Adrenal gland (tissue), 19 donors: ENCODE data around the gene APOC3. TPM values are rescaled to one million over a fixed set of nuclear protein-coding genes. Genes with fewer than 3 reads are reported as not detected.

Experiments
- DNase-seq, 7 donors: peaks; one replicate each; pipeline ENCODE4 v3.0.0-alpha.2; 2019 to 2020
- H3K27ac ChIP-seq, 5 donors: fragments of 200-600 bp; sonication (generic) in 4 of 5; 1 replicate in 3 of 5; 2 replicates in 2 of 5; pipeline versions ENCODE4 v1.5.1 to v1.8.0; 2016 to 2020; ENCODE audit warnings: mild to moderate bottlenecking in 1 of 5
- H3K27me3 ChIP-seq: fragments of 200-600 bp; 2 replicates; pipeline ENCODE4 v1.8.0; 2021
- H3K36me3 ChIP-seq, 2 donors: fragments of 200-600 bp; replicated peaks in 1 of 2; 1 replicate in 1 of 2; 2 replicates in 1 of 2; pipeline versions ENCODE4 v1.5.1 to v1.8.0; 2018 to 2022
- H3K4me1 ChIP-seq, 2 donors: fragments of 200-600 bp; replicated peaks in 1 of 2; 1 replicate in 1 of 2; 2 replicates in 1 of 2; pipeline versions ENCODE4 v1.5.1 to v1.8.0; 2018 to 2021
- H3K4me3 ChIP-seq, 4 donors: fragments of 200-600 bp; sonication (generic) in 3 of 4; one replicate each; pipeline ENCODE4 v1.5.1; 2016 to 2018
- H3K9me3 ChIP-seq, 3 donors: fragments of 200-600 bp; sonication (generic) in 1 of 3; replicated peaks in 1 of 3; 1 replicate in 2 of 3; 2 replicates in 1 of 3; pipeline versions ENCODE4 v1.5.1 to v1.8.0; 2016 to 2021
- POLR2A ChIP-seq, 2 donors: fragments of 450-650 bp; IDR thresholded peaks; one replicate each; pipeline ENCODE4 v1.6.1; 2017; ENCODE audit warnings: antibody characterized with exemption in 2 of 2, mild to moderate bottlenecking in 2 of 2, moderate library complexity in 1 of 2
- WGBS, 4 donors: extraction: QIAGEN DNeasy Blood & Tissue Kit in 2 of 4; methylation state at CpG; one replicate each; pipeline versions ENCODE4 v1.1.5 to v1.1.7; 2013 to 2017; 5-methylcytosine and 5-hydroxymethylcytosine counted together
- intact Hi-C, 2 donors: fragments of 100-400 bp; cut with DNase I; formaldehyde crosslinking; loops; one replicate each; pipeline versions ENCODE4 v1.14.1 to v1.15.0; 2022 to 2023
- long read RNA-seq, 10 donors: library from polyadenylated mRNA in 3 of 10; unstranded in 2 of 10; stranded (forward) in 1 of 10; transcript quantifications; one replicate each; pipeline ENCODE4 v2.0.0 and lab custom pipeline, GENCODE V29; 2021 to 2026
- polyA plus RNA-seq, 3 donors: library from polyadenylated mRNA; stranded (reverse); fragments of 200-250 nt in 2 of 3; fragments of 350-450 nt in 1 of 3; fragmentation: Illumina TruSeq in 1 of 3; extraction: RNeasy Lipid Tissue Mini Kit (QIAGEN cat#74804) in 1 of 3; gene quantifications; one replicate each; pipeline ENCODE4 v1.2.3, GENCODE V29; 2013 to 2014
- total RNA-seq, 9 donors: library from RNA; depleted of rRNA in 4 of 9; stranded (reverse); fragments of >200 nt in 4 of 9; fragments of 120-200 nt in 1 of 9; fragmentation: NEBNext Ultra II Directional in 1 of 9; extraction: Animal tissue kit (Norgen Biotek cat#: 25700) in 1 of 9; gene quantifications; one replicate each; pipeline versions ENCODE4 v1.1.0 to v1.2.4, GENCODE V29; 2013 to 2023
- TF ChIP-seq, protein P1 (sequence below), 6 experiments: fragments of 450-650 bp in 4 of 6; fragments of 200-600 bp in 2 of 6; sonication (generic) in 1 of 6; IDR thresholded peaks; 1 replicate in 5 of 6; 2 replicates in 1 of 6; pipeline versions ENCODE4 v1.5.1 to v1.8.0; 2016 to 2021; ENCODE audit warnings: antibody characterized with exemption in 6 of 6, mild to moderate bottlenecking in 2 of 6, moderate library complexity in 1 of 6
- donor health status: healthy with polysubstance abuse.
- donor health status: Bipolar disorder and iron deficiency.
- donor health status: DM: yes; HTN: yes; CAD: no.
- donor health status: DM: no; HTN: no; CAD: no.
- donor health status: DM: no; HTN: no; CAD: no.
- donor health status: DM: yes; HTN: yes; CAD: no.

Gene APOC3
- total RNA-seq, result 1 to 10 TPM in 2 of 9 donors, under 1 TPM in 2, not detected in 5; 0.22 to 3.1 (median 1.9) TPM
- 1 to 10 TPM in 2 of 3 donors, under 1 TPM in 1; 0.20 to 1.6 (median 1.0) TPM for polyA plus RNA-seq
- long read RNA-seq, donor 1, transcript APOC3-201 (4 exons, 550 nt), result major isoform, 5 of 559 reads
- long read RNA-seq, donor 1, partial matches to known transcripts, result 545 of 559 reads
- long read RNA-seq, donor 1, other reads (novel, unspliced or antisense), result 8 of 559 reads
- long read RNA-seq, donor 2, transcript APOC3-201 (4 exons, 550 nt), result major isoform, 5 of 844 reads
- long read RNA-seq, donor 2, partial matches to known transcripts, result 833 of 844 reads
- long read RNA-seq, donor 2, other reads (novel, unspliced or antisense), result 6 of 844 reads
- long read RNA-seq, donor 3, partial matches to known transcripts, result 179 of 289 reads
- long read RNA-seq, donor 3, other reads (novel, unspliced or antisense), result 104 of 289 reads
- long read RNA-seq, donor 4, result 0 reads
- long read RNA-seq, donor 5, result 0 reads
- long read RNA-seq, donor 6, result 0 reads
- long read RNA-seq, donor 7, partial matches to known transcripts, result 0 of 1 reads
- long read RNA-seq, donor 7, other reads (novel, unspliced or antisense), result 0 of 1 reads
- long read RNA-seq, donor 8, transcript APOC3-201 (4 exons, 550 nt), result major isoform, 111 of 2,240 reads
- long read RNA-seq, donor 8, transcript APOC3-205 (3 exons, 541 nt), result minor isoform, 16 of 2,240 reads
- long read RNA-seq, donor 8, partial matches to known transcripts, result 2,052 of 2,240 reads
- long read RNA-seq, donor 8, other reads (novel, unspliced or antisense), result 60 of 2,240 reads
- long read RNA-seq, donor 9, result 0 reads
- long read RNA-seq, donor 10, transcript APOC3-201 (4 exons, 550 nt), result major isoform, 20 of 885 reads
- long read RNA-seq, donor 10, transcript APOC3-205 (3 exons, 541 nt), result minor isoform, 5 of 885 reads
- long read RNA-seq, donor 10, partial matches to known transcripts, result 674 of 885 reads
- long read RNA-seq, donor 10, other reads (novel, unspliced or antisense), result 186 of 885 reads

GRCh38 chr11:116829525-116830183 is at the start of gene APOC3:
Gene APOC3 (plus strand): TSS chr11:116829907. CDS start chr11:116830583, 676 bp downstream.
- Histone ChIP-seq H3K27ac (no peak within 1 kb of the TSS), H3K4me3 (no peak within 1 kb of the TSS), H3K4me1 (no peaks in the 10 kb centered on the region), H3K27me3 (no peaks in the 10 kb centered on the region), H3K36me3 (no peaks in the 10 kb centered on the region), H3K9me3 (no peaks in the 10 kb centered on the region)
- WGBS, 4 donors, result 75 to 87% (median 80%) methylated on average over 4 to 9 of the region's 9 CpGs
- DNase-seq, result no peak
- intact Hi-C loops, result no loop called here
- TF ChIP-seq, protein P1, sequence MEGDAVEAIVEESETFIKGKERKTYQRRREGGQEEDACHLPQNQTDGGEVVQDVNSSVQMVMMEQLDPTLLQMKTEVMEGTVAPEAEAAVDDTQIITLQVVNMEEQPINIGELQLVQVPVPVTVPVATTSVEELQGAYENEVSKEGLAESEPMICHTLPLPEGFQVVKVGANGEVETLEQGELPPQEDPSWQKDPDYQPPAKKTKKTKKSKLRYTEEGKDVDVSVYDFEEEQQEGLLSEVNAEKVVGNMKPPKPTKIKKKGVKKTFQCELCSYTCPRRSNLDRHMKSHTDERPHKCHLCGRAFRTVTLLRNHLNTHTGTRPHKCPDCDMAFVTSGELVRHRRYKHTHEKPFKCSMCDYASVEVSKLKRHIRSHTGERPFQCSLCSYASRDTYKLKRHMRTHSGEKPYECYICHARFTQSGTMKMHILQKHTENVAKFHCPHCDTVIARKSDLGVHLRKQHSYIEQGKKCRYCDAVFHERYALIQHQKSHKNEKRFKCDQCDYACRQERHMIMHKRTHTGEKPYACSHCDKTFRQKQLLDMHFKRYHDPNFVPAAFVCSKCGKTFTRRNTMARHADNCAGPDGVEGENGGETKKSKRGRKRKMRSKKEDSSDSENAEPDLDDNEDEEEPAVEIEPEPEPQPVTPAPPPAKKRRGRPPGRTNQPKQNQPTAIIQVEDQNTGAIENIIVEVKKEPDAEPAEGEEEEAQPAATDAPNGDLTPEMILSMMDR (IDR thresholded peaks at IDR 0.05), result no peak
- no peak for TF ChIP-seq POLR2A (IDR thresholded peaks at IDR 0.05)

- H3K4me1 ChIP-seq, result peaks cover 0 to 9% of the 10 kb centered on the region in 2 donors
- no peaks in the 10 kb centered on the region for H3K27me3 ChIP-seq
- 86 to 93% (median 89%) methylated on average over 4 of the region's 4 CpGs for WGBS, 4 donors
- H3K36me3 ChIP-seq, result peaks cover 0 to 86% of the 10 kb centered on the region in 2 donors
- no peak for DNase-seq
- no peak for TF ChIP-seq POLR2A (IDR thresholded peaks at IDR 0.05)
- TF ChIP-seq, protein P1 (IDR thresholded peaks at IDR 0.05), result no peak
- no peaks in the 10 kb centered on the region for H3K9me3 ChIP-seq
- no peak overlapping the region for H3K4me3 ChIP-seq
- intact Hi-C loops, result loop anchor here in 1 of 2 donors (10.0 kb wide), 1 partner anchor 442 kb away; no protein-coding TSS in a partner anchor
- H3K27ac ChIP-seq, result no peak overlapping the region
These were observed 47.0 kb upstream of the APOC3 start for GRCh38 chr11:116782728-116783127.

DNA sequence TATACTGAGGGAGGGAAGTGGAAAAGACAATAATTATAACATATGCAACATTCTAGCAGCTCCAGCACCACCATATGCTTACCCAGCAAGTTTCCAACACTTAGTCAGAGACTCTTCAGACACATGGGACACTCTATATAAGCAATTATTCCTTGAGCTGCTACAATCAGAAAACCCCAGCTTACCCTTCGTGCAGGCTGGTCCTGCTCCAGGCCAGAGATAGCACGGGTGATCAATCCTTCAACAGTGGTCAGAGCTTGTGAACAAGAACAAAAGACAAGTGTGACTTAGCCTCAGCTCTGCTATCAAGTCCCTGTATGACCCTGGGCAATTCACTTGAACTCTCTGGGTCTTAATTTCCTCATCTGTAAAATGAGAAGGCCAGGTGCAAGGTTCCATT is 43.4 kb upstream of the APOC3 start:
- Histone ChIP-seq H3K4me3 (no peak overlapping the region), H3K4me1 (peaks cover 0 to 9% of the 10 kb centered on the region in 2 donors), H3K27me3 (no peaks in the 10 kb centered on the region), H3K27ac (no peak overlapping the region), H3K36me3 (peaks cover 0 to 50% of the 10 kb centered on the region in 2 donors), H3K9me3 (no peaks in the 10 kb centered on the region)
- TF ChIP-seq, protein P1 (IDR thresholded peaks at IDR 0.05), result no peak
- no peak for TF ChIP-seq POLR2A (IDR thresholded peaks at IDR 0.05)
- intact Hi-C loops, result loop anchor here in 1 of 2 donors (10.0 kb wide), 1 partner anchor 438 kb away; no protein-coding TSS in a partner anchor
- no peak for DNase-seq
- 74 to 88% (median 81%) methylated on average over 2 of the region's 2 CpGs for WGBS, 4 donors
